Mesodermal cell (in vitro differentiated cells): Measurements from ENCODE around the gene MED27.

ENCODE experiments used
- H3K27ac ChIP-seq: 2 replicates; pipeline ENCODE4 v1.7.0; 2013; ENCODE audit warnings: mild to moderate bottlenecking, low read depth, low read length, moderate library complexity; ENCODE audit not compliant: severe bottlenecking
- H3K36me3 ChIP-seq: 2 replicates; pipeline ENCODE4 v1.7.1; 2013; ENCODE audit warnings: mild to moderate bottlenecking, low read length, moderate library complexity; ENCODE audit not compliant: control insufficient read depth, insufficient read depth
- H3K4me1 ChIP-seq: one replicate; pipeline ENCODE4 v1.7.1; 2013; ENCODE audit warnings: mild to moderate bottlenecking, low read length; ENCODE audit not compliant: insufficient read depth, control insufficient read depth, poor library complexity, severe bottlenecking
- H3K4me3 ChIP-seq: 2 replicates; pipeline ENCODE4 v1.7.0; 2013; ENCODE audit warnings: low read length, control low read depth, mild to moderate bottlenecking; ENCODE audit not compliant: insufficient read depth, poor library complexity, severe bottlenecking; ENCODE audit errors: extremely low read depth
- H3K9me3 ChIP-seq: 2 replicates; pipeline ENCODE4 v1.7.1; 2013; ENCODE audit warnings: mild to moderate bottlenecking, low read length, moderate library complexity; ENCODE audit not compliant: control insufficient read depth
- WGBS, 2 experiments: methylation state at CpG; one replicate each; pipeline ENCODE4 v1.1.5; 2013; ENCODE audit warnings: missing lambda C conversion rate in 2 of 2; ENCODE audit not compliant: insufficient coverage in 2 of 2; 5-methylcytosine and 5-hydroxymethylcytosine counted together

MED27 gene

GRCh38 chr9:131997779-131998178 is 81.9 kb downstream of the MED27 start:
- no peaks in the 10 kb centered on the region for H3K4me1 ChIP-seq
- H3K36me3 ChIP-seq, result peaks cover 16% of the 10 kb centered on the region
- 83 to 91% methylated on average over 7 of the region's 7 CpGs for WGBS, 2 experiments
- H3K9me3 ChIP-seq, result no peaks in the 10 kb centered on the region
- H3K27ac ChIP-seq, result no peak overlapping the region
- no peak overlapping the region for H3K4me3 ChIP-seq

- Histone ChIP-seq H3K4me3 (no peak overlapping the region), H3K27ac (no peak overlapping the region), H3K4me1 (no peaks in the 10 kb centered on the region), H3K36me3 (peaks cover 16% of the 10 kb centered on the region), H3K9me3 (no peaks in the 10 kb centered on the region)
- WGBS, 2 experiments, result 98 to 100% methylated on average over 4 to 6 of the region's 6 CpGs
Observed at GRCh38 chr9:131997076-131997475, 82.6 kb downstream of the MED27 start.

GRCh38 chr9:131995382-131995781 is 84.3 kb downstream of the MED27 start:
- Histone ChIP-seq H3K9me3 (no peaks in the 10 kb centered on the region), H3K36me3 (peaks cover 16% of the 10 kb centered on the region), H3K27ac (no peak overlapping the region), H3K4me3 (no peak overlapping the region), H3K4me1 (no peaks in the 10 kb centered on the region)
- WGBS, 2 experiments, result 95% methylated on average over 2 of the region's 2 CpGs

GRCh38 chr9:131994364-131995125 is 85.1 kb downstream of the MED27 start:
- peaks cover 16% of the 10 kb centered on the region for H3K36me3 ChIP-seq
- H3K9me3 ChIP-seq, result no peaks in the 10 kb centered on the region
- 79 to 94% methylated on average over 5 to 6 of the region's 6 CpGs for WGBS, 2 experiments
- H3K4me1 ChIP-seq, result no peaks in the 10 kb centered on the region
- no peak overlapping the region for H3K4me3 ChIP-seq
- H3K27ac ChIP-seq, result no peak overlapping the region

- WGBS, 2 experiments, result 45 to 52% methylated on average over 3 to 5 of the region's 10 CpGs
- Histone ChIP-seq H3K27ac (no peak overlapping the region), H3K4me1 (no peaks in the 10 kb centered on the region), H3K4me3 (no peak overlapping the region), H3K36me3 (peaks cover 16% of the 10 kb centered on the region), H3K9me3 (no peaks in the 10 kb centered on the region)
Observed at GRCh38 chr9:131992906-131993657, 86.6 kb downstream of the MED27 start.

GRCh38 chr9:131987232-131987631 is 92.4 kb downstream of the MED27 start:
- H3K27ac ChIP-seq, result no peak overlapping the region
- WGBS, 2 experiments, result 100% methylated on average over 4 of the region's 5 CpGs; no CpG with 5 or more reads in 1 of the 2 experiments
- no peak overlapping the region for H3K4me3 ChIP-seq
- no peaks in the 10 kb centered on the region for H3K9me3 ChIP-seq
- no peaks in the 10 kb centered on the region for H3K36me3 ChIP-seq
- no peaks in the 10 kb centered on the region for H3K4me1 ChIP-seq

- Histone ChIP-seq H3K27ac (no peak overlapping the region), H3K9me3 (no peaks in the 10 kb centered on the region), H3K4me1 (no peaks in the 10 kb centered on the region), H3K4me3 (no peak overlapping the region), H3K36me3 (no peaks in the 10 kb centered on the region)
- WGBS, 2 experiments, result 93% methylated on average over 2 of the region's 4 CpGs; no CpG with 5 or more reads in 1 of the 2 experiments
Observed at GRCh38 chr9:131986576-131986975, 93.1 kb downstream of the MED27 start.

- H3K9me3 ChIP-seq, result no peaks in the 10 kb centered on the region
- H3K4me1 ChIP-seq, result no peaks in the 10 kb centered on the region
- no peaks in the 10 kb centered on the region for H3K36me3 ChIP-seq
- WGBS, 2 experiments, result no CpG with 5 or more reads among the region's 3 CpGs
- H3K27ac ChIP-seq, result no peak overlapping the region
- H3K4me3 ChIP-seq, result no peak overlapping the region
Observed at GRCh38 chr9:131986089-131986488, 93.6 kb downstream of the MED27 start.

- H3K27ac ChIP-seq, result no peak overlapping the region
- H3K36me3 ChIP-seq, result peaks cover 2% of the 10 kb centered on the region
- H3K4me1 ChIP-seq, result no peaks in the 10 kb centered on the region
- WGBS, 2 experiments, result 100% methylated on average over 1 of the region's 1 CpG; no CpG with 5 or more reads in 1 of the 2 experiments
- no peaks in the 10 kb centered on the region for H3K9me3 ChIP-seq
- H3K4me3 ChIP-seq, result no peak overlapping the region
Observed at GRCh38 chr9:131984564-131984963, 95.1 kb downstream of the MED27 start.

GRCh38 chr9:131982671-131983239 is 96.9 kb downstream of the MED27 start:
- Histone ChIP-seq H3K4me3 (no peak overlapping the region), H3K27ac (no peak overlapping the region), H3K4me1 (no peaks in the 10 kb centered on the region), H3K36me3 (peaks cover 5% of the 10 kb centered on the region), H3K9me3 (no peaks in the 10 kb centered on the region)
- 94 to 96% methylated on average over 3 to 4 of the region's 5 CpGs for WGBS, 2 experiments
